GM19238 (cell line): Measurements from ENCODE around the gene HPRT1.
"Not testable (repeated sequence)": the region's sequence is repeated elsewhere in the genome, so short reads cannot be mapped to it uniquely, and the experiment has no call there.

ENCODE experiments used
- DNase-seq: peaks from one replicate; pipeline ENCODE4 v3.0.0; 2011; ENCODE audit warnings: low spot score; ENCODE audit not compliant: insufficient read length

HPRT1 gene, protein sequence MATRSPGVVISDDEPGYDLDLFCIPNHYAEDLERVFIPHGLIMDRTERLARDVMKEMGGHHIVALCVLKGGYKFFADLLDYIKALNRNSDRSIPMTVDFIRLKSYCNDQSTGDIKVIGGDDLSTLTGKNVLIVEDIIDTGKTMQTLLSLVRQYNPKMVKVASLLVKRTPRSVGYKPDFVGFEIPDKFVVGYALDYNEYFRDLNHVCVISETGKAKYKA

DNA sequence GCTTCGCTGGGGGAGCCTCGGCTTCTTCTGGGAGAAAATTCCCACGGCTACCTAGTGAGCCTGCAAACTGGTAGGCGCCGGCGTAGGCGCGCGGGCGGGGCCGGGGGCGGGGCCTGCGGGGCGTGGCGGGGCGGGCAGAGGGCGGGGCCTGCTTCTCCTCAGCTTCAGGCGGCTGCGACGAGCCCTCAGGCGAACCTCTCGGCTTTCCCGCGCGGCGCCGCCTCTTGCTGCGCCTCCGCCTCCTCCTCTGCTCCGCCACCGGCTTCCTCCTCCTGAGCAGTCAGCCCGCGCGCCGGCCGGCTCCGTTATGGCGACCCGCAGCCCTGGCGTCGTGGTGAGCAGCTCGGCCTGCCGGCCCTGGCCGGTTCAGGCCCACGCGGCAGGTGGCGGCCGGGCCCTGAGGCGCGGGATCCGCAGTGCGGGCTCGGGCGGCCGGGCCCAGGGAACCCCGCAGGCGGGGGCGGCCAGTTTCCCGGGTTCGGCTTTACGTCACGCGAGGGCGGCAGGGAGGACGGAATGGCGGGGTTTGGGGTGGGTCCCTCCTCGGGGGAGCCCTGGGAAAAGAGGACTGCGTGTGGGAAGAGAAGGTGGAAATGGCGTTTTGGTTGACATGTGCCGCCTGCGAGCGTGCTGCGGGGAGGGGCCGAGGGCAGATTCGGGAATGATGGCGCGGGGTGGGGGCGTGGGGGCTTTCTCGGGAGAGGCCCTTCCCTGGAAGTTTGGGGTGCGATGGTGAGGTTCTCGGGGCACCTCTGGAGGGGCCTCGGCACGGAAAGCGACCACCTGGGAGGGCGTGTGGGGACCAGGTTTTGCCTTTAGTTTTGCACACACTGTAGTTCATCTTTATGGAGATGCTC lies at the start of gene HPRT1:
Gene HPRT1, plus strand, starts transcription at position 161 of the 857 bp plus-strand sequence. Its CDS starts 147 bp downstream, at position 308.
- DNase-seq, result peak; percentile 44

DNA sequence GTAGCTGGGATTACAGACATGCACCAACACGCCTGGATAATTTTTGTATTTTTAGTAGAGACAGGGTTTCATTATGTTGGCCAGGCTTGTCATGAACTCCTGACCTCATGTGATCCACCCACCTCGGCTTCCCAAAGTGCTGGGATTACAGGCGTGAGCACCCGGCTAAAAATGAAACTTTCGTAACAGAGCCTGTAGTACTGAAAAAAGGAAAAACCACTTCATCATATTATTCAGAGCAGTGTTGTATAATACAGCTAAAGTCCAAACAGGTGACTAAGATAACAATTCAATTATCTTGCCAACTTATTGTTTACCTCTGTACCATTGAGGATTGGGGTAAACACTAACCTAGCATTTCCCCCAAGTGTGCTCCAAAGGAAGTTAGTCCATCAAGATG lies 43.9 kb upstream of the HPRT1 start:
- no peak for DNase-seq

DNA sequence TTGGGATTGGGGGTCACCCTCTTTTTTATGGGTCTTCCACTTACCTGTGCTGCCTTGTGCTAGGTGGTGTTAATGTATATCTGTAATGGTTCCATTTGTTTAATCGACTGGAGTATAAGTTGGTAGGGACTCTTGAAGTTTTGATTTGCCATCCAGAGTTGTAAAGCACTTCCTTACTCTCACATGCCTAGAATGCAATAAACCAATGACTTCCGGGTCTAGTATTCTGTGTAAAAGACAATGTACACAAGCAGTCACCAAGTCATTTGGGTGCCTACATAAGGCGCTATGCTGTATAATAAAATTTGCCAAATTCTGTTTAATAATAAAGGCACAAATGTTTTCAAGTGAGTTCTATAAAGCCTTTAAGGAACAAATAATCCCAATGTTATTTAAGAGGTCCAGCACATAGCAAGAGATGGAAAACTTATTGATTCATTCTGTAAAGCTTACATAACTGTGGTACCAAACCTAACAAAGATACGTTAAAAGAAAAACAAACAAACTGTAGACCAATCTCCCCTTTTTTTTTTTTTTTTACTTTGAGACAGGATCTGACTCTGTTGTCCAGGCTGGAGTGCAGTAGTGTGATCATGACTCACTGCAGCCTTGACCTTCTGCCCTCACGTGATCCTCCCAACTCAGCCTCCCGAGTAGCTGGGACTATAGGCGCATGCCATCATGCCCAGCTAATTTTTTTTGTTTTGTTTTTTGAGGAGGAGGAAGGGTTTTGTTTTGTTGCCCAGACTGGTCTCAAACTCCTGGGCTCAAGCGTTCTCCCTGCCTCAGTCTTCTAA lies 41.5 kb upstream of the HPRT1 start:
- no peak for DNase-seq

DNA sequence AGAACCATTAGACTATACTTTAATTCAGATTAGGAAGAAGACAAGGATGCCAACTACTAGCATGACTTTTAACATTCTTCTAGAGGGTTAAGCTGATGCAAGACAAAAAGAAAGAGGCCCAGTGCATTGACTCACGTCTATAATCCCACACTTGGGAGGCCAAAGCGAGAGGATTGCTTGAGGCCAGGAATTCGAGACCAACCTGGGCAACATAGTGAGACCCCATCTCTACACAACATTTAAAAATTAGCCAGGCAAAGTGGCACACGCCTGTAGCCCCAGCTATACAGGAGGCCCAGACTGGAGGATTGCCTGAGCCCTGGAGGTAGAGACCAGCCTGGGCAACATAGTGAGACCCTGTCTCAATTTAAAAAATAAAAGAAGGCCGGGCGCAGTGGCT lies 40.2 kb upstream of the HPRT1 start:
- no peak for DNase-seq

DNA sequence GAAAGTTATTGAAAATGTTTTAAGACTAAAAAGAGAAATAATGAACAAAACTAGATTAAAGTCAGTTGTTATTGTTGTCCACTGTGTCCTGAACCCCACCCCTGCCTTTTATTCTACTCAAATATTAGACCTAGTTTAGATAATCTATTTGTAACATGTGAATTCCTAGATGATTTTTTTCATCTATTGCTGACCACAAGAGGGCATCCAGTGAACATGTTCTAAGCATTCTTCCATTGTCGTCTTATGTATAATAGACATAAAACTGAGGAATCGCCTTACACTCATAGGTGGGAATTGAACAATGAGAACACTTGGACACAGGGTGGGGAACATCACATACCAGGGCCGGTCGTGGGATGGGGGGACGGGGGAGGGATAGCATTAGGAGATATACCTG lies 36.4 kb upstream of the HPRT1 start:
- no peak for DNase-seq

DNA sequence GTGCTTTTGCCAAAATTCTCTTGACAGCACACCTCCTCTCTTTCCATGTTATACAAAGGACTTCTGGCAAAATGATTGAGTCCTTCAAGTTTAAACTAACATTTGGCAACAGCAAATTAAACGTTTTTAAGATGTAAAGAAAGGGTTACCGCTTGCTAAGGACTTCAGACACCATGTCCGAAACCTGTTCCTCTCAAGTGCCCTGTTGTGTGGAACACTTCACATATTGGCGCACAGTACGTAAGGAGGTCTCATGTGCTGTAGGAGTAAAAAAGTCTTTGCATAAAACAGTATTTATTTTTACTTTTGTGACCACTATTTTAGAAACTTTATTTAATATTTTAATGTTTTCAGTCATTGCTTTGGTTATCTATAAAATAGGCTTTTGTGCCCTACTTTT lies 33.7 kb upstream of the HPRT1 start:
- DNase-seq, result no peak

DNA sequence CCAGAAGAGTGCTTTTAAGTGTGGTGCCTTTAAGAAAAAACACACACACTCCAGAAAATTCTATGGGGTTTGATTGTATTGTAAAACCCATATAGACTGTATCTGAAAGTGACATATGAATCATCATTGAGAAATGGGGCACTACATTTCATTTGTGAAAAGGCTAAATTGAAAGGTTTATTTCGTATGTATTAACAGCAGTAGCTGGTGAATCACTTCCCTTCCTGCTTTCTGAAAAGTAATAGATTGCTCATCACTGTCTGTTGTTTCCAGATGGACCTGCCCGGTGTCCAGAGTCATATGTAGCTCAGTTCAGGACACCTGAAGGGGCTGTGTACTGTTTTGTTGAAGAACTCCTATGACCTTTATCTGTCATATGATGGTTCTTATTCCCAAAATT lies 28.1 kb upstream of the HPRT1 start:
- no peak for DNase-seq

DNA sequence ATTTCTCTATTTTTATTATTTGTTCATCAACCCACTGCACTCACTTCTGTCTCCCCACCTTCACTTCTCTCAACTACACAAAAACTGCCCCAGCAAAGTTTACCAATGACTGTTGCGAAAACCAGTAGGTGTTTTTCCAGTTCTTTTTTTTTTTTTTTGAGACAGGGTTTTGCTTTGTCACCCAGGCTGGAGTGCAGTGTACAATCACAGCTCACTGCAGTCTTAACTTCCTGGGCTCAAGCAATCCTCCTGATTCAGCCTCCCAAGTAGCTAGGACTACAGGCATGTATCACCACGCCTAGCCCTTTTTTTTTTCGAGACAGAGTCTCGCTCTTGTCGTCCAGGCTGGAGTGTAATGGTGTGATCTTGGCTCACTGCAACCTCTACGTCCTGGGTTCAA lies 24.1 kb upstream of the HPRT1 start:
- DNase-seq, result no peak

DNA sequence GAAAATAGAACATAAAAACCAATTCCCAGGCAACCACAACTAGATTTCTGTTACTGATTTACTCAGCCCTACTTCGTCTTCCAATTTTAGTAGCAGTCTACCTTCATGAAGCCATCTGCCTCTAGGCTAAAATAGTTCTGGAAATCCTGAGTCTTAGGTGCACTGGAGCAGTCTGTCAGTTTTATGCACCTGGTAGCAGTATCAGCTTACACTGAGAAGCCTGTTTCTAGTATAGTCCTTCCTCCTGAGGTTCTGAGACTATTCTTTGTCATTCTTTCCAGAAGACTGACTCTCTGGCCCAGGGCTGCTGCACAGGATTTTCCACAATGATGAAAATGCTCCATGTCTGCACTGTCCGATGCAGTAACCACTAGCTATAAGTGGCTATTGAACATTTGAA lies 16.9 kb upstream of the HPRT1 start:
- DNase-seq, result no peak

DNA sequence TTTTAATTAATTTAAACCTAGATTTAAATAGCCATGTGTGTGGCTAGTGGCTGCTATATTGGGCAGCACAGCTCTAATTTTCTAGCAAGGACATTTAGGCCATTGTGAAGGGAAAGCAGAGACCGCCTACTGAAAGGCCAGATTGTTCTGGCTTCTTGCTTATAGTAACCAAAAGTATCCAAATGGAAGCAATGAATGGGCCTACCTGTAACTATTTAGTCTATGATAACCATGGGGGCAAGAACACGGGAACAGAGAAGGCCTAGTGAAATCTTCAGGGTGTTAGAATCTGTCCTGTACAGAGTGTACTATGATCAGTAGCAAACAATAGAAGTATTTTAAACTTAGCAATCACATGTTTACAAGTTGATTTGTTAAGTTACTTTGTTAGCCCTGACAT lies 16.5 kb upstream of the HPRT1 start:
- DNase-seq, result no peak

DNA sequence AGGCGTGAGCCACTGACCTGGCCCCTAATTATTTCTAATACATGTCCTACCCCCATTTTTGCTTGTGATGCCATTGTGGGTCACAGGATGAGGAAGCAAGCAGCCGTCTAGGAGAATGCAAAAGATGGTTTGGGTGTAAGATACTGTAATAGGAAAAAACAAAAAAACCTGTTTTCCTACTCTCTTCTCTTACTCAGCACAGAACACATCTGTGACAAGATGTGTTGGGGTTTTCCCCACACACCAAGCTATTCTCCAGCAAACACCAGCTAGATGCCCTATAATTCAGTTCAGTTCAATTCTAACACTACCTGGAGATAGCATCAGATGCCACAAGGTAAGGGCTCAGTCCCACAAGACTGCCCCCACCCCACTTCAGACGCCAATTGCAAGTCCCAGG lies 15.3 kb upstream of the HPRT1 start:
- no peak for DNase-seq

DNA sequence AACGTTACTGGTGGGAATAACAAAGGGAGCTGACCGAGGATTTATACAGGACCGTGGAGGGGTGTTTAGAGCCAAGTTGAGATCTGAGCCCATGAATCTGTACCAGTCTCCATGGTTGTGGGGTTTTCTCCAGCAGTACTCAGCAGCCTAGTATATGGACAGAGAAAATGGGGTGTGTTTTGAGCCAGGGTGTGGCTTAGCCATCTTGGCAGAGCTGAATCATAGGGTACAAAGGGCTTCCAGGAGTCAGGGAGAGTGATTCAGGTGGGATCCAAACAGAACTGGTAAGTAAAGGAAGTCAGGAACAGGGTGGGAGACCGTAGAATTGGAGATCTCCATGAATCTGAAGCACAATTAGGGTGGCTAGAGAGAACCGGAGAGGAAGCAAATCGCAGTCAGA lies 7.4 kb upstream of the HPRT1 start:
- no peak for DNase-seq

DNA sequence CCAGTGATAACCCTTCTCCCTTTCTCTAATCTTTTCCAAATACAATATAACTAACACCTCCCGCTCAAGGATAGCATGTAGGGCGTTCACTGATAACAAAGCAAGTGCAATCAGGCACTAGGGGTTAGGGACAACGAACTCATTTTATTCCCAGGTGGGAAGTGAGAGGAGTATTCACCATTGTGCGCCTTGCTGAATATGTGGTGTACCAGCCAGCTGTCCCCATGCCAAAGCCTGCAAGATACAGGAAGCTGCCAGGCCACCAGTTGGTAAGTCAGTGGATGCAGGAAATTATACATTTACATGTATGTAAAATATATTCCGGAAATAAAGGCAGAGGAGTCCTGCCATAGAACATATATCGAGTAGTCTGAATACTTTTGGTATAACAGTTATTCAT lies 6.3 kb upstream of the HPRT1 start:
- no peak for DNase-seq

DNA sequence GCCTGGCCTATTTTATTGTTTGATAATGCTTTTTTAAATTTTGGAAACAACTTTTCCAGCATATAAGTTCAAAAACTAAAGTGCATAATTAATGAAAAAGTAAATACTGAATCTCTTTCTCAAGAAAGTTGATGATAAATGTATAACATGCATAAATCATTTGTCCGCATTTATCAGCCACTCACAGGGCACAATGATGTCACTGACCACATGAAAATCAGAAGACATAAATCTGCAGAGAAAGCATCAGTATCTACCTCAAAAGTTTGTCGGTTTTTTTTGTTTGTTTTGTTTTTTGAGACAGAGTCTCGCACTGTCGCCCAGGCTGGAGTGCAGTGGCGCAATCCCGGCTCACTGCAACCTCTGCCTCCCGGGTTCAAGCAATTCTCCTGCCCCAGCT lies 5.5 kb upstream of the HPRT1 start:
- DNase-seq, result no peak

DNA sequence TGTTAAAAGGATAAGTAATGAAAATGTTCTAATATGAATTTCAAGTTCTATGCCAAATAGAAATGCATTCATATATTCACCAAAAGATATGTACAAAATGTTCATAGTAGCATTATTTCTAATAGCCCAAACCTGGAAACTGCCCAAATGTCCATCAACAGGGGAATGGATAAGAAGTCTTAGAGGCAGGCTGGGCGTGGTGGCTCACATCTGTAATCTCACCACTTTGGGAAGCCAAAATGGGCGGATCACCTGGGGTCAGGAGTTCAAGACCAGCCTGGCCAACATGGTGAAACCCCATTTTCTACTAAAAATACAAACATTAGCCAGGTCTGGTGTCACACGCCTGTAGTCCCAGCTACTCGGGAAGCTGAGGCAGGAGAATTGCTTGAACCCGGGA lies 2.3 kb upstream of the HPRT1 start:
- no peak for DNase-seq

DNA sequence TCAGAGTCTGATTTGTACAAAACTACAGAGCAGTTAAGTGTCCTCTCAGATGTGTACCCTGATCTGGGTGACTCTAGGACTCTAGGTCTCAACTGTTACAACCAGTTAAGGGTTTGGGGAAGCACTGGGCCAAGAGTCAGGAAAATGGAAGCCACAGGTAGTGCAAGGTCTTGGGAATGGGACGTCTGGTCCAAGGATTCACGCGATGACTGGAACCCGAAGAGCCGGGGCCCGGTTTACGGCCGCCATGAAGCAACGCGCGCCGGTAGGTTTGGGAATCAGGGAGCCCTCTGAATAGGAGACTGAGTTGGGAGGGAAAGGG lies 321 bp upstream of the HPRT1 start:
- no peak for DNase-seq

DNA sequence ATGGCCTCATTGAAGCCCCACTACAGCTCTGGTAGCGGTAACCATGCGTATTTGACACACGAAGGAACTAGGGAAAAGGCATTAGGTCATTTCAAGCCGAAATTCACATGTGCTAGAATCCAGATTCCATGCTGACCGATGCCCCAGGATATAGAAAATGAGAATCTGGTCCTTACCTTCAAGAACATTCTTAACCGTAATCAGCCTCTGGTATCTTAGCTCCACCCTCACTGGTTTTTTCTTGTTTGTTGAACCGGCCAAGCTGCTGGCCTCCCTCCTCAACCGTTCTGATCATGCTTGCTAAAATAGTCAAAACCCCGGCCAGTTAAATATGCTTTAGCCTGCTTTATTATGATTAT lies 876 bp downstream of the HPRT1 start:
- DNase-seq, result no peak

DNA sequence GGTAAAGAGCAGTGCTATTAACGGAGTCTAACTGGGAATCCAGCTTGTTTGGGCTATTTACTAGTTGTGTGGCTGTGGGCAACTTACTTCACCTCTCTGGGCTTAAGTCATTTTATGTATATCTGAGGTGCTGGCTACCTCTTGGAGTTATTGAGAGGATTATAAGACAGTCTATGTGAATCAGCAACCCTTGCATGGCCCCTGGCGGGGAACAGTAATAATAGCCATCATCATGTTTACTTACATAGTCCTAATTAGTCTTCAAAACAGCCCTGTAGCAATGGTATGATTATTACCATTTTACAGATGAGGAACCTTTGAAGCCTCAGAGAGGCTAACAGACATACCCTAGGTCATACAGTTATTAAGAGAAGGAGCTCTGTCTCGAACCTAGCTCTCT lies 1.5 kb downstream of the HPRT1 start:
- no peak for DNase-seq

DNA sequence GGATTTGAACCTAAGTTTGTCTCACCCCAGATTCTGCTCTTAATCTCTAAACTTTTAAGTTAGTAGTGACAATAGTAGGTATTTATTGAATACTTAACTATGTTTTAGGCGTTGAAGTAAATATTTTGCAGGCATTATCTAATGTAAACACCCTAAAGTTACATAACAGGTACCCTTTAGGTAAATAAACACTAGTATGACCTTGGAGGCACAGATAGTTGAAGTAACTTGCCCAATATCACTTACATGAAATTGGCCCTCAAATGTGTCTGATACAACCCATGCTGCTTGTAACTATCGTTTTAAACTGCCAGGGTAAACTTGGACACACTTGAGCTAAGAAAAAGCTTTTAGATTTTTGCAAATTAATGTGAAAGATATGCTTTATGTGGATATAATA lies 3.0 kb downstream of the HPRT1 start:
- DNase-seq, result no peak

DNA sequence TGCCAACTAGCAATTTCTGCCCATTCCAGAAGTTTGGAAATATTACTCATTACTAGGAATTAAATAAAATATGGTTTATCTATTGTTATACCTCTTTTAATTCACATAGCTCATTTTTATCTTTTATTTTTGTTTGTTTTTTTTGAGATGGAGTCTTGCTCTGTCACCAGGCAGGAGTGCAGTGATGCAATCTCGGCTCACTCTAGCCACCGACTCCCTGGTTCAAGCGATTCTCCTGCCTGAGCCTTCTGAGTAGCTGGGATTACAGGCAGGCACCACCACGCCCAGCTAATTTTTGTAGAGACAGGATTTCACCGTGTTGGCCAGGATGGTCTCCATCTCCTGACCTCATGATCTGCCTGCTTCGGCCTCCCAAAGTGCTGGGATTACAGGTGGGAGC lies 4.5 kb downstream of the HPRT1 start:
- DNase-seq, result not testable (repeated sequence)

DNA sequence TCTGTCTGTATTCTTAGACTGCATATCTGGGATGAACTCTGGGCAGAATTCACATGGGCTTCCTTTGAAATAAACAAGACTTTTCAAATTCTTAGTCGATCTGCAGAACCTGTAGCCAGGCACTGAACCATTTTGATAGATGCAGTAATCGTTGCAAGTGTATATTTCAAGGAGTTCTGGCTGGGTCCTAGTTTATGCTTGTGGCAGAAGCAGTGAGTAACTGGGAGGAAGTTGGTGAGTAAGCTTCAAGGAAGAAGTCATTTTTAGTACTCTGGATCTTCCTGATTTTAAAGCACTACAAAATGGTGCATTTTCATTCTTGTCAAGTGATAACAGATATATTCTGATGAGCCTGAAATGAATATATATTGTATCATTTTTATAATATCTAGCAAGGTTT lies 9.5 kb downstream of the HPRT1 start:
- DNase-seq, result no peak

DNA sequence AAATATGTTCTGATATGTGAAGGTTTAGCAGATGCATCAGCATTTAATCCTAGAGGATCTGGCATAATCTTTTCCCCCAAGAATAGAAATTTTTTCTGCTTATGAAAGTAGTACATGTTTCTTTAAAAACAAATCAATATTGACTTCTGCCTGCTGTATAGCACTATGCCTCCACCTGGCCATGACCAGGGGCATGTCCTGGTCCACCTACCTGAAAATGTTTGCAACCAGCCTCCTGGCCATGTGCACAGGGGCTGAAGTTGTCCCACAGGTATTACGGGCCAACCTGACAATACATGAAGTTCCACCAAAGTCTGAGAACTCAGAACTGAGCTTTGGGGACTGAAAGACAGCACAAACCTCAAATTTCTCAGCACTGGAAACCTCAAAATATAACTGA lies 10.0 kb downstream of the HPRT1 start:
- no peak for DNase-seq

DNA sequence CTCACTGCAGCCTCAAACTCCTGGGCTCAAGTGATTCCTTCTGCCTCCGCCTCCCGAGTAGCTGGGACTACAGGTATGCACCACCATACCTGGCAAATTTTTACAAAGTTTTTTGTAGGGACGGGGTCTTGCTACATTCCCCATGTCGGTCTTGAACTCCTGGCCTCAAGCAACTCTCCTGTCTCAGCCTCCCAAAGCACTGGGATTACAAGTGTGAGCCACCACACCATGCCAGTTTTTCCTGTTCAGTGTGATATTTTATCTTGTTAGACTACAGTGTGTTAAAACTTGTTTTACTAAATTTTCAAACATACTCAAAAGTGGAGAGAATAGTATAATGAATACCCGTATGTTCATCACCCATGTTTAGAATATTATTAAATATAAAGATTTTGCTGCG lies 12.1 kb downstream of the HPRT1 start:
- no peak for DNase-seq
